GM12878 (cell line): ENCODE measurements around the gene MSL1. TPM values are rescaled to one million over a fixed set of nuclear protein-coding genes. Genes with fewer than 3 reads are reported as not detected.
A peak's percentile ranks its signal among the peaks of the same experiment; 100 is the strongest.

ENCODE experiments used
- ATF7 ChIP-seq: fragments of 450-650 bp; IDR thresholded peaks from 2 replicates; pipeline ENCODE4 v1.6.1; 2016; ENCODE audit warnings: low read depth, mild to moderate bottlenecking
- CBFB ChIP-seq: IDR thresholded peaks from 2 replicates; pipeline ENCODE4 v1.6.1; 2016; ENCODE audit warnings: antibody characterized with exemption, low read depth
- CEBPB ChIP-seq, 2 experiments: fragments of 150-350 bp in 1 of 2; IDR thresholded peaks; 2 replicates each; pipeline ENCODE4 v1.6.1; 2012 to 2014; ENCODE audit warnings: low read depth in 2 of 2, low read length in 2 of 2, borderline replicate concordance in 1 of 2, inconsistent platforms in 1 of 2
- CEBPZ ChIP-seq: fragments of 150-350 bp; IDR thresholded peaks from 2 replicates; pipeline ENCODE4 v1.6.1; 2016; ENCODE audit warnings: low read depth, low read length
- HCFC1 ChIP-seq: fragments of 150-350 bp; IDR thresholded peaks from 2 replicates; pipeline ENCODE4 v1.6.1; 2014; ENCODE audit warnings: low read length
- HDGF ChIP-seq: fragments of 450-650 bp; IDR thresholded peaks from 2 replicates; pipeline ENCODE4 v1.6.1; 2016; ENCODE audit warnings: antibody characterized with exemption
- IRF3 ChIP-seq: fragments of 450-650 bp; IDR thresholded peaks from 2 replicates; pipeline ENCODE4 v1.6.1; 2014; ENCODE audit warnings: mild to moderate bottlenecking
- KLF5 ChIP-seq: fragments of 450-650 bp; IDR thresholded peaks from 2 replicates; pipeline ENCODE4 v1.6.1; 2014; ENCODE audit warnings: mild to moderate bottlenecking; ENCODE audit not compliant: partially characterized antibody
- NR2C1 ChIP-seq: fragments of 450-650 bp; IDR thresholded peaks from 2 replicates; pipeline ENCODE4 v1.6.1; 2017; ENCODE audit warnings: antibody characterized with exemption, mild to moderate bottlenecking, moderate library complexity
- NR2F1 ChIP-seq: fragments of 450-650 bp; conservative IDR thresholded peaks from 2 replicates; pipeline ENCODE4 v1.6.1; 2017; ENCODE audit warnings: mild to moderate bottlenecking
- NRF1 ChIP-seq: conservative IDR thresholded peaks from 2 replicates; pipeline ENCODE4 v1.6.1; 2011; ENCODE audit warnings: mild to moderate bottlenecking, low read depth, low read length, improper control_type of control experiment
- RB1 ChIP-seq: fragments of 450-650 bp; formaldehyde crosslinking; IDR thresholded peaks from 2 replicates; pipeline ENCODE4 v1.6.1; 2017; ENCODE audit warnings: mild to moderate bottlenecking, borderline replicate concordance
- RCOR1 ChIP-seq: conservative IDR thresholded peaks from 2 replicates; pipeline ENCODE4 v1.6.1; 2012; ENCODE audit warnings: low read depth, low read length, improper control_type of control experiment
- RFX5 ChIP-seq: IDR thresholded peaks from 2 replicates; pipeline ENCODE4 v1.6.1; 2011; ENCODE audit warnings: low read depth, low read length, improper control_type of control experiment
- SMAD5 ChIP-seq: IDR thresholded peaks from 2 replicates; pipeline ENCODE4 v1.6.1; 2016; ENCODE audit warnings: antibody characterized with exemption, low read depth
- SP1 ChIP-seq: IDR thresholded peaks from one replicate; pipeline ENCODE4 v1.6.1; 2011; ENCODE audit warnings: low read depth, low read length
- STAT1 ChIP-seq: fragments of 450-650 bp; conservative IDR thresholded peaks from 2 replicates; pipeline ENCODE4 v1.6.1; 2014; ENCODE audit warnings: antibody characterized with exemption, mild to moderate bottlenecking
- TARDBP ChIP-seq: IDR thresholded peaks from 2 replicates; pipeline ENCODE4 v1.6.1; 2016; ENCODE audit warnings: borderline replicate concordance
- TCF7 ChIP-seq: IDR thresholded peaks from 2 replicates; pipeline ENCODE4 v1.6.1; 2014; ENCODE audit warnings: antibody characterized with exemption, borderline replicate concordance
- ZBTB40 ChIP-seq: fragments of 450-650 bp; IDR thresholded peaks from 2 replicates; pipeline ENCODE4 v1.6.1; 2016; ENCODE audit warnings: mild to moderate bottlenecking, moderate library complexity, borderline replicate concordance
- ZNF217 ChIP-seq: fragments of 450-650 bp; IDR thresholded peaks from 2 replicates; pipeline ENCODE4 v1.6.1; 2017; ENCODE audit warnings: antibody characterized with exemption, mild to moderate bottlenecking
- ZNF274 ChIP-seq: IDR thresholded peaks from one replicate; pipeline ENCODE4 v1.8.0; 2011; ENCODE audit not compliant: insufficient read length, insufficient read depth
- ZNF384 ChIP-seq: IDR thresholded peaks from 2 replicates; pipeline ENCODE4 v1.6.1; 2012; ENCODE audit warnings: low read depth, mild to moderate bottlenecking, low read length, improper control_type of control experiment, borderline replicate concordance
- ZSCAN29 ChIP-seq: fragments of 450-650 bp; IDR thresholded peaks from 2 replicates; pipeline ENCODE4 v1.6.1; 2017; ENCODE audit warnings: mild to moderate bottlenecking, moderate library complexity
- polyA plus RNA-seq, 11 experiments: library from polyadenylated mRNA; depleted of rRNA in 4 of 11; unstranded in 6 of 11; stranded (reverse) in 5 of 11; fragments of >200 nt; fragmentation: Nextera tagmentation in 4 of 11; fragmentation: Illumina TruSeq in 1 of 11; extraction: Ambion mirVana in 4 of 11; extraction: Trizol in 1 of 11; gene quantifications; 1 replicate in 1 of 11; 2 replicates in 10 of 11; pipeline versions ENCODE4 v1.2.1 to v1.2.3, GENCODE V29; 2011 to 2016; ENCODE audit warnings: inconsistent platforms in 2 of 11, missing spikeins in 2 of 11, low read depth in 1 of 11
- total RNA-seq, 4 experiments: library from RNA; depleted of rRNA in 3 of 4; stranded (reverse); fragments of >200 nt in 3 of 4; fragmentation: Illumina TruSeq in 1 of 4; extraction: Trizol in 1 of 4; gene quantifications; 2 replicates each; pipeline versions ENCODE4 v1.2.1 to v1.2.3, GENCODE V29; 2013 to 2021

Gene MSL1
- total and polyA plus RNA-seq, 10 of the 15 experiments (the other 5 are each of a cell fraction or from before 2014, with no cell fraction given) = 6.1 to 95.2 (median 51.8) TPM

- TF ChIP-seq SMAD5 = no peak
- no peak for TF ChIP-seq RFX5
- TF ChIP-seq HCFC1 = no peak
- TF ChIP-seq HDGF = no peak
- peak; percentile 51; the same call in 1 of the 2 replicates for TF ChIP-seq ZNF384
- TF ChIP-seq NR2C1 = no peak
- TF ChIP-seq ATF7 = no peak
- no peak for TF ChIP-seq TCF7
- TF ChIP-seq SP1 = no peak
- 0 out of 2 replicates have a peak, but pooled peaks have one; percentile 23 for TF ChIP-seq RCOR1
- TF ChIP-seq ZNF217 = no peak
- TF ChIP-seq KLF5 = no peak
- TF ChIP-seq NR2F1 = no peak
- no peak for TF ChIP-seq ZBTB40
- TF ChIP-seq ZSCAN29 = no peak
- TF ChIP-seq TARDBP = no peak
- TF ChIP-seq CEBPB (IDR thresholded peaks at IDR 0.05; ENCODE audit: borderline replicate concordance in 1 of 2, low read depth in 2 of 2, low read length in 2 of 2) = no peak
- TF ChIP-seq CEBPZ = no peak
- no peak for TF ChIP-seq IRF3
- TF ChIP-seq NRF1 = peak; percentile 54
- TF ChIP-seq STAT1 = no peak
- no peak for TF ChIP-seq ZNF274
- no peak for TF ChIP-seq CBFB
- 0 out of 2 replicates have a peak, but pooled peaks have one; percentile 33 for TF ChIP-seq RB1
Observed at GRCh38 chr17:40121181-40122135, at the start of gene MSL1 (continued).
